Adrenal gland (tissue), 12 donors: ENCODE results near the gene NIF3L1. TPM values are rescaled to one million over a fixed set of nuclear protein-coding genes. Genes with fewer than 3 reads are reported as not detected.

Experiments used
- DNase-seq, 7 donors: peaks; one replicate each; pipeline ENCODE4 v3.0.0-alpha.2; 2019 to 2020
- H3K27ac ChIP-seq, 5 donors: fragments of 200-600 bp; sonication (generic) in 4 of 5; 1 replicate in 3 of 5; 2 replicates in 2 of 5; pipeline versions ENCODE4 v1.5.1 to v1.8.0; 2016 to 2020; ENCODE audit warnings: mild to moderate bottlenecking in 1 of 5
- H3K27me3 ChIP-seq: fragments of 200-600 bp; 2 replicates; pipeline ENCODE4 v1.8.0; 2021
- H3K36me3 ChIP-seq, 2 donors: fragments of 200-600 bp; replicated peaks in 1 of 2; 1 replicate in 1 of 2; 2 replicates in 1 of 2; pipeline versions ENCODE4 v1.5.1 to v1.8.0; 2018 to 2022
- H3K4me1 ChIP-seq, 2 donors: fragments of 200-600 bp; replicated peaks in 1 of 2; 1 replicate in 1 of 2; 2 replicates in 1 of 2; pipeline versions ENCODE4 v1.5.1 to v1.8.0; 2018 to 2021
- H3K4me3 ChIP-seq, 4 donors: fragments of 200-600 bp; sonication (generic) in 3 of 4; one replicate each; pipeline ENCODE4 v1.5.1; 2016 to 2018
- H3K9me3 ChIP-seq, 3 donors: fragments of 200-600 bp; sonication (generic) in 1 of 3; replicated peaks in 1 of 3; 1 replicate in 2 of 3; 2 replicates in 1 of 3; pipeline versions ENCODE4 v1.5.1 to v1.8.0; 2016 to 2021
- CTCF ChIP-seq, 6 experiments: fragments of 450-650 bp in 4 of 6; fragments of 200-600 bp in 2 of 6; sonication (generic) in 1 of 6; IDR thresholded peaks; 1 replicate in 5 of 6; 2 replicates in 1 of 6; pipeline versions ENCODE4 v1.5.1 to v1.8.0; 2016 to 2021; ENCODE audit warnings: antibody characterized with exemption in 6 of 6, mild to moderate bottlenecking in 2 of 6, moderate library complexity in 1 of 6
- POLR2A ChIP-seq, 2 donors: fragments of 450-650 bp; IDR thresholded peaks; one replicate each; pipeline ENCODE4 v1.6.1; 2017; ENCODE audit warnings: antibody characterized with exemption in 2 of 2, mild to moderate bottlenecking in 2 of 2, moderate library complexity in 1 of 2
- WGBS, 4 donors: extraction: QIAGEN DNeasy Blood & Tissue Kit in 2 of 4; methylation state at CpG; one replicate each; pipeline versions ENCODE4 v1.1.5 to v1.1.7; 2013 to 2017; 5-methylcytosine and 5-hydroxymethylcytosine counted together
- intact Hi-C, 2 donors: fragments of 100-400 bp; cut with DNase I; formaldehyde crosslinking; loops; one replicate each; pipeline versions ENCODE4 v1.14.1 to v1.15.0; 2022 to 2023
- polyA plus RNA-seq, 3 donors: library from polyadenylated mRNA; stranded (reverse); fragments of 200-250 nt in 2 of 3; fragments of 350-450 nt in 1 of 3; fragmentation: Illumina TruSeq in 1 of 3; extraction: RNeasy Lipid Tissue Mini Kit (QIAGEN cat#74804) in 1 of 3; gene quantifications; one replicate each; pipeline ENCODE4 v1.2.3, GENCODE V29; 2013 to 2014
- small RNA-seq, 2 donors: library from RNA; depleted of rRNA; stranded (forward); fragments of <200 nt; gene quantifications; one replicate each; pipeline ENCODE3, GENCODE V24; 2016
- total RNA-seq, 9 donors: library from RNA; depleted of rRNA in 4 of 9; stranded (reverse); fragments of >200 nt in 4 of 9; fragments of 120-200 nt in 1 of 9; fragmentation: NEBNext Ultra II Directional in 1 of 9; extraction: Animal tissue kit (Norgen Biotek cat#: 25700) in 1 of 9; gene quantifications; one replicate each; pipeline versions ENCODE4 v1.1.0 to v1.2.4, GENCODE V29; 2013 to 2023
- donor health status: healthy with polysubstance abuse.
- donor health status: Bipolar disorder and iron deficiency.
- donor health status: DM: yes; HTN: yes; CAD: no.
- donor health status: DM: no; HTN: no; CAD: no.
- donor health status: DM: no; HTN: no; CAD: no.
- donor health status: DM: yes; HTN: yes; CAD: no.

Gene NIF3L1
- total and polyA plus RNA-seq, 12 donors = 10.1 to 60.1 (median 24.7) TPM

GRCh38 chr2:200944467-200945394 lies 55.6 kb downstream of the NIF3L1 start:
- DNase-seq = peak in 5 of 7 donors; percentile 29 to 59 (median 33)
- intact Hi-C loops = no loop called here
- no peak for TF ChIP-seq POLR2A (IDR thresholded peaks at IDR 0.05)
- no peak for TF ChIP-seq CTCF (IDR thresholded peaks at IDR 0.05)

DNA sequence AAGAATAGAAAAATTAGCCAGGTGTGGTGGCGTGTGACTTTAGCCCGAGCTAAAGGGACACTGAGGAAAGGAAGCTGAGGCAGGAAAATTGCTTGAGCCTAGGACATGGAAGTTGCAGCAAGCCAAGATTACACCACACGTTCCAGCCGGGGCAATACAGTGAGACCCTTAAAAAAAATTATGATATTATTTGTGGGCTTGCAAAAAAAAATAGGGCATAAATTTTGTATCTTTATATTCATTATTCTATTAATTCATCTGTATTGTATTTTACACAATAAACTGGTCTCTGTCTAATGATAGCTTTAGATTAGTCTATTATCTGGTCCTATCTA lies 56.2 kb downstream of the NIF3L1 start:
- no peak for DNase-seq
- no peak for TF ChIP-seq POLR2A (IDR thresholded peaks at IDR 0.05)
- no peak for TF ChIP-seq CTCF (IDR thresholded peaks at IDR 0.05)
- no peak overlapping the region for H3K4me3 ChIP-seq
- 91 to 99% (median 94%) methylated on average over 4 of the region's 4 CpGs for WGBS, 4 donors
- intact Hi-C loops = no loop called here
- no peak overlapping the region for H3K27ac ChIP-seq
- H3K27me3 ChIP-seq = no peaks in the 10 kb centered on the region
- H3K9me3 ChIP-seq = no peaks in the 10 kb centered on the region
- peaks cover 0 to 55% of the 10 kb centered on the region in 2 donors for H3K36me3 ChIP-seq
- H3K4me1 ChIP-seq = no peaks in the 10 kb centered on the region

More at GRCh38 chr2:200944467-200945394, 55.6 kb downstream of the NIF3L1 start:
- H3K4me1 ChIP-seq = no peaks in the 10 kb centered on the region
- H3K27ac ChIP-seq = peak overlapping the region in 1 of 5 donors; percentile 36
- H3K36me3 ChIP-seq = peaks cover 0 to 61% of the 10 kb centered on the region in 2 donors
- no peaks in the 10 kb centered on the region for H3K9me3 ChIP-seq
- 85 to 91% (median 85%) methylated on average over 8 to 12 of the region's 12 CpGs for WGBS, 4 donors
- no peaks in the 10 kb centered on the region for H3K27me3 ChIP-seq
- no peak overlapping the region for H3K4me3 ChIP-seq

DNA sequence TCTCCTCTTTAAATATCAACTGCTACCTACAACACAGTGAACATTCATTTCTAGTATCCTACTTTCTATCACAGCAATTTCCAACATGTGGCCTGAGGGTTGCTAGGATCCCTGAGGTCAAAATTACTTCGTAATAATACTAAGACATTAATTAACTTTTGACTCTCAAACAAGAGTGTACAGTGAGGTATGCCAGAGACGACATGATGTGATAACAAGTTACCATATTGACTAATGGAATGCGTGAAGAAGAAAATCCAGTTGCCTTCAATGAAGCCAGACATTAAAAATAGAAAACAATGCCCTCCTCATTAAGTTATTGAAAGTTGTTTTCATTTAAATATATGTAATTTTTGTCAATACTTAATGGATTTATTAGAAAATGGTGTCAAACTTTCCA lies 61.2 kb downstream of the NIF3L1 start:
- Histone ChIP-seq H3K27me3 (no peaks in the 10 kb centered on the region), H3K4me1 (no peaks in the 10 kb centered on the region), H3K4me3 (no peak overlapping the region), H3K9me3 (no peaks in the 10 kb centered on the region), H3K27ac (no peak overlapping the region), H3K36me3 (peaks cover 0 to 34% of the 10 kb centered on the region in 2 donors)
- no peak for DNase-seq
- TF ChIP-seq CTCF (IDR thresholded peaks at IDR 0.05) = no peak
- TF ChIP-seq POLR2A (IDR thresholded peaks at IDR 0.05) = no peak
- intact Hi-C loops = no loop called here
- WGBS, 4 donors = 83 to 93% (median 84%) methylated on average over 3 of the region's 3 CpGs

Small RNA genes lying within 50 kb of the gene (small RNA-seq; reads per million reads assigned to genes)
- gene RF00019 (0 reads per million in 2 donors), gene RNA5SP115 (0 reads per million in 2 donors), gene RNU6-312P (0 reads per million in 2 donors), gene RNU6-762P (0 reads per million in 2 donors)

Other genes starting within 250 kb of the NIF3L1 start
- gene BZW1, start 77.5 kb upstream of the NIF3L1 start, total RNA-seq = 100 to 1,000 TPM in 8 of 9 donors, 10 to 100 TPM in 1; 98.6 to 631 (median 218) TPM
- 100 to 1,000 TPM in 1 of 3 donors, 10 to 100 TPM in 2; 28.4 to 511 (median 30.2) TPM for gene BZW1, start 77.5 kb upstream of the NIF3L1 start, polyA plus RNA-seq
- gene CLK1, start 24.7 kb upstream of the NIF3L1 start, total RNA-seq = 100 to 1,000 TPM in 3 of 9 donors, 10 to 100 TPM in 6; 34.4 to 151 (median 81.6) TPM
- 1,000 to 10,000 TPM in 1 of 3 donors, 100 to 1,000 TPM in 1, 10 to 100 TPM in 1; 77.2 to 2,325 (median 626) TPM for gene CLK1, start 24.7 kb upstream of the NIF3L1 start, polyA plus RNA-seq
- gene PPIL3, start 294 bp upstream of the NIF3L1 start, total RNA-seq = 100 to 1,000 TPM in 1 of 9 donors, 10 to 100 TPM in 8; 13.2 to 186 (median 30.9) TPM
- gene PPIL3, start 294 bp upstream of the NIF3L1 start, polyA plus RNA-seq = 10 to 100 TPM; 32.3 to 53.3 (median 34.0) TPM
- 10 to 100 TPM in 8 of 9 donors, 1 to 10 TPM in 1; 5.0 to 30.7 (median 19.6) TPM for gene ORC2, start 74.3 kb downstream of the NIF3L1 start, total RNA-seq
- gene ORC2, start 74.3 kb downstream of the NIF3L1 start, polyA plus RNA-seq = 10 to 100 TPM in 2 of 3 donors, 1 to 10 TPM in 1; 9.1 to 19.5 (median 12.5) TPM
- gene HYCC2, start 182.3 kb downstream of the NIF3L1 start, total RNA-seq = 10 to 100 TPM in 6 of 9 donors, 1 to 10 TPM in 3; 5.8 to 36.6 (median 22.2) TPM
- 10 to 100 TPM in 1 of 3 donors, 1 to 10 TPM in 2; 3.9 to 11.7 (median 8.7) TPM for gene HYCC2, start 182.3 kb downstream of the NIF3L1 start, polyA plus RNA-seq
- gene NDUFB3, start 182.6 kb downstream of the NIF3L1 start, total RNA-seq = 100 to 1,000 TPM in 5 of 9 donors, 10 to 100 TPM in 4; 34.5 to 193 (median 102) TPM
- 100 to 1,000 TPM in 1 of 3 donors, 10 to 100 TPM in 2; 55.6 to 189 (median 91.8) TPM for gene NDUFB3, start 182.6 kb downstream of the NIF3L1 start, polyA plus RNA-seq
- gene CFLAR, start 226.8 kb downstream of the NIF3L1 start, total RNA-seq = 100 to 1,000 TPM in 5 of 9 donors, 10 to 100 TPM in 4; 62.8 to 267 (median 119) TPM
- 10 to 100 TPM; 47.1 to 90.7 (median 53.6) TPM for gene CFLAR, start 226.8 kb downstream of the NIF3L1 start, polyA plus RNA-seq